Measurements from ENCODE around the gene TPSAB1. TPM values are rescaled to one million over a fixed set of nuclear protein-coding genes. Genes with fewer than 3 reads are reported as not detected.

The TPSAB1 gene
- total RNA-seq, 1 experiment from 2014 or later, result not detected

GRCh38 chr16:1261131-1261892 lies 20.8 kb downstream of the TPSAB1 start:
- peak; percentile 46 for DNase-seq
- peaks cover 12% of the 10 kb centered on the region for H3K36me3 Mint-ChIP-seq (ENCODE audit: insufficient read depth, unreplicated experiment)
- TF ChIP-seq, protein P1, sequence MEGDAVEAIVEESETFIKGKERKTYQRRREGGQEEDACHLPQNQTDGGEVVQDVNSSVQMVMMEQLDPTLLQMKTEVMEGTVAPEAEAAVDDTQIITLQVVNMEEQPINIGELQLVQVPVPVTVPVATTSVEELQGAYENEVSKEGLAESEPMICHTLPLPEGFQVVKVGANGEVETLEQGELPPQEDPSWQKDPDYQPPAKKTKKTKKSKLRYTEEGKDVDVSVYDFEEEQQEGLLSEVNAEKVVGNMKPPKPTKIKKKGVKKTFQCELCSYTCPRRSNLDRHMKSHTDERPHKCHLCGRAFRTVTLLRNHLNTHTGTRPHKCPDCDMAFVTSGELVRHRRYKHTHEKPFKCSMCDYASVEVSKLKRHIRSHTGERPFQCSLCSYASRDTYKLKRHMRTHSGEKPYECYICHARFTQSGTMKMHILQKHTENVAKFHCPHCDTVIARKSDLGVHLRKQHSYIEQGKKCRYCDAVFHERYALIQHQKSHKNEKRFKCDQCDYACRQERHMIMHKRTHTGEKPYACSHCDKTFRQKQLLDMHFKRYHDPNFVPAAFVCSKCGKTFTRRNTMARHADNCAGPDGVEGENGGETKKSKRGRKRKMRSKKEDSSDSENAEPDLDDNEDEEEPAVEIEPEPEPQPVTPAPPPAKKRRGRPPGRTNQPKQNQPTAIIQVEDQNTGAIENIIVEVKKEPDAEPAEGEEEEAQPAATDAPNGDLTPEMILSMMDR (IDR thresholded peaks at IDR 0.05; ENCODE audit: unreplicated experiment), result no peak
- H3K27me3 Mint-ChIP-seq (ENCODE audit: unreplicated experiment), result peaks cover 98% of the 10 kb centered on the region
- H3K27ac Mint-ChIP-seq (ENCODE audit: unreplicated experiment), result no peak overlapping the region
- CTCF ChIA-PET, result interaction anchor here (0.6 kb wide), 1 partner anchor 163 kb away, joined by 3 read pairs; no protein-coding TSS in a partner anchor
- no peak overlapping the region for H3K4me3 Mint-ChIP-seq (ENCODE audit: low read depth, unreplicated experiment)
- peaks cover 10% of the 10 kb centered on the region for H3K4me1 Mint-ChIP-seq (ENCODE audit: low read depth, unreplicated experiment)
- H3K9me3 Mint-ChIP-seq (ENCODE audit: low read depth, unreplicated experiment), result peaks cover 4% of the 10 kb centered on the region
- intact Hi-C loops (cut with micrococcal nuclease; ENCODE audit: unreplicated experiment), result no loop called here
- BruUV-seq (replicated peaks), result no TSS peak

- H3K27ac Mint-ChIP-seq (ENCODE audit: unreplicated experiment), result no peak overlapping the region
- intact Hi-C loops (cut with micrococcal nuclease; ENCODE audit: unreplicated experiment), result no loop called here
- peaks cover 4% of the 10 kb centered on the region for H3K9me3 Mint-ChIP-seq (ENCODE audit: low read depth, unreplicated experiment)
- no TSS peak for BruUV-seq (replicated peaks)
- CTCF ChIA-PET, result no interaction called here
- H3K4me1 Mint-ChIP-seq (ENCODE audit: low read depth, unreplicated experiment), result peaks cover 10% of the 10 kb centered on the region
- H3K4me3 Mint-ChIP-seq (ENCODE audit: low read depth, unreplicated experiment), result no peak overlapping the region
- DNase-seq, result no peak
- peaks cover 12% of the 10 kb centered on the region for H3K36me3 Mint-ChIP-seq (ENCODE audit: insufficient read depth, unreplicated experiment)
- TF ChIP-seq, protein P1 (IDR thresholded peaks at IDR 0.05; ENCODE audit: unreplicated experiment), result no peak
- peaks cover 96% of the 10 kb centered on the region for H3K27me3 Mint-ChIP-seq (ENCODE audit: unreplicated experiment)
Observed at GRCh38 chr16:1262210-1262845, 21.8 kb downstream of the TPSAB1 start.

DNA sequence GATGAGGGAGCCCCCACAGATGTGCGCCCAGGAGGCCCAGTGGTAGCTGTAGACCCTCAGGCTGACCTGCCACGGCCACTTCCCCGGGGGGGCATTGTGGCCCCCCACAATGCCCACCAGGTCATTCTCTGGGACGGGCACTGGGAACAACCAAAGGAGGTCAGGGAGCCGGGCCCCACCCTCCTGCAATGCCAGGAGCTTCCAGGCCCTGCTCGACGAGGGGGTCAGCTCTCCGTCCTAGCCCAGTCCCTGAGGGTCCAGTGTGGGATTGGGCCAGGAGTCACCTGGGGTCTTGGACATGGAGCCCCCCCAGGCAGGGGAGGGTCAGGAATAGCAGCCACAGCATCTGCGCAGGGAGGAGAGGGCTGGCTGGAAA lies 22.3 kb downstream of the TPSAB1 start:
- Mint-ChIP-seq H3K27me3 (ENCODE audit: unreplicated experiment) (peaks cover 91% of the 10 kb centered on the region), H3K27ac (ENCODE audit: unreplicated experiment) (no peak overlapping the region), H3K4me1 (ENCODE audit: low read depth, unreplicated experiment) (peaks cover 10% of the 10 kb centered on the region), H3K9me3 (ENCODE audit: low read depth, unreplicated experiment) (peaks cover 4% of the 10 kb centered on the region), H3K36me3 (ENCODE audit: insufficient read depth, unreplicated experiment) (peaks cover 12% of the 10 kb centered on the region), H3K4me3 (ENCODE audit: low read depth, unreplicated experiment) (no peak overlapping the region)
- intact Hi-C loops (cut with micrococcal nuclease; ENCODE audit: unreplicated experiment), result no loop called here
- CTCF ChIA-PET, result no interaction called here
- DNase-seq, result no peak
- TF ChIP-seq, protein P1 (IDR thresholded peaks at IDR 0.05; ENCODE audit: unreplicated experiment), result no peak
- BruUV-seq (replicated peaks), result no TSS peak

DNA sequence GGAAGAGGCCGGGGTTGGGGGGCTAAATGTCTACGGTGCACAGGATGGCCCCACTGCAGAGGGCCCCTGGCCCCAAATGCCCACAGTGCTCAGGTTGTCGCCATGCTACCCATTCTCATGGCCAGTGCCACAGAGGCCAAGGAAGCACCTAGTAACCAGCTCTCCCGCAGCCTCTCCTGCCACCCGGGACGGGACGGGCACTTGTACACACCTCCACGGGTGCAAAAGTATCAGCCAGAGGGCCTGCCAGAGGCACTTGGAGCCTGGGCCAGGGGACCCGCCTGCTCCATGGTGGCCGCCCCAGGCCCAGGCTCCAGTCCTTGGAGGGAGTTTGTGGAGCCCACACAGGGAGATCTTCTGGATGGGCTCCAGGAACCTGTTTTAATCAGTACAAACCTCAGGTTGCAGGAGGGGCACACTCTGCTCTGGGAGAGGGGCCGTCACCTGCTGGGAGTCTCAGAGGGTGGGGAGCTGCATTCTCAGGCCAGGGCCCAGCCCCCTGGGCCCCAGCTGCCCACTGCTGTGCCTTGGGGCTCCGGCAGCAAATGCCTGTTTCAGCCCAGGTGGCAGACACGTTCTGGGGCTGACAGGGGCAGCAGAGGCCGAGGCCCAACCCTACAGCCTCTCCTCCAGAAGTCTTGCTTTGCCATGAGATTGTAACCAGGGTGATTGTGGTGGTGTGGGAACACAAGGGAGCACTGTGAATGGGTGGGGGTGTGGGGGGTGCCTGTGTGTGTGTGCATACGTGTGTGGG lies 23.3 kb downstream of the TPSAB1 start:
- intact Hi-C loops (cut with micrococcal nuclease; ENCODE audit: unreplicated experiment), result no loop called here
- Mint-ChIP-seq H3K9me3 (ENCODE audit: low read depth, unreplicated experiment) (peaks cover 4% of the 10 kb centered on the region), H3K4me3 (ENCODE audit: low read depth, unreplicated experiment) (no peak overlapping the region), H3K27ac (ENCODE audit: unreplicated experiment) (no peak overlapping the region), H3K36me3 (ENCODE audit: insufficient read depth, unreplicated experiment) (peaks cover 4% of the 10 kb centered on the region), H3K4me1 (ENCODE audit: low read depth, unreplicated experiment) (peaks cover 1% of the 10 kb centered on the region), H3K27me3 (ENCODE audit: unreplicated experiment) (peaks cover 86% of the 10 kb centered on the region)
- CTCF ChIA-PET, result no interaction called here
- no peak for DNase-seq
- TF ChIP-seq, protein P1 (IDR thresholded peaks at IDR 0.05; ENCODE audit: unreplicated experiment), result no peak
- no TSS peak for BruUV-seq (replicated peaks)

Measured in Calu3 (cell line).